Smooth muscle cell (in vitro differentiated cells): ENCODE results near the gene THAP5. TPM values are rescaled to one million over a fixed set of nuclear protein-coding genes. Genes with fewer than 3 reads are reported as not detected.

Source experiments
- DNase-seq: peaks from one replicate; lab custom pipeline; 2025; ENCODE audit not compliant: unreplicated experiment; lab: John Stamatoyannopoulos, UW
- H2AFZ ChIP-seq: fragments of 200-600 bp; sonication (generic); 2 replicates; pipeline ENCODE4 v1.6.0; 2016; ENCODE audit warnings: antibody characterized with exemption, low read depth, mild to moderate bottlenecking
- H3F3A ChIP-seq: fragments of 200-600 bp; sonication (generic); 2 replicates; pipeline ENCODE4 v1.6.0; 2017; ENCODE audit warnings: antibody characterized with exemption, low read depth
- H3K27ac ChIP-seq: fragments of 200-600 bp; sonication (generic); 2 replicates; pipeline ENCODE4 v1.5.1; 2016; ENCODE audit warnings: low read depth, mild to moderate bottlenecking
- H3K27me3 ChIP-seq: fragments of 200-600 bp; sonication (generic); 2 replicates; pipeline ENCODE4 v1.6.1; 2016; ENCODE audit warnings: low read depth, mild to moderate bottlenecking
- H3K36me3 ChIP-seq: fragments of 200-600 bp; sonication (generic); 2 replicates; pipeline ENCODE4 v1.5.1; 2016; ENCODE audit warnings: low read depth
- H3K4me1 ChIP-seq: fragments of 200-600 bp; sonication (generic); 2 replicates; pipeline ENCODE4 v1.5.1; 2016; ENCODE audit warnings: low read depth
- H3K4me2 ChIP-seq: fragments of 200-600 bp; sonication (generic); 2 replicates; pipeline ENCODE4 v1.6.0; 2016; ENCODE audit warnings: mild to moderate bottlenecking
- H3K4me3 ChIP-seq: fragments of 200-600 bp; sonication (generic); 2 replicates; pipeline ENCODE4 v1.5.1; 2016; ENCODE audit warnings: mild to moderate bottlenecking
- H3K79me2 ChIP-seq: fragments of 200-600 bp; sonication (generic); 2 replicates; pipeline ENCODE4 v1.6.0; 2016; ENCODE audit warnings: low read depth, mild to moderate bottlenecking
- H3K9ac ChIP-seq: fragments of 200-600 bp; sonication (generic); 2 replicates; pipeline ENCODE4 v1.6.0; 2016; ENCODE audit warnings: low read depth
- H3K9me3 ChIP-seq: fragments of 200-600 bp; sonication (generic); replicated peaks from 2 replicates; pipeline ENCODE4 v1.5.1; 2016; ENCODE audit warnings: low read depth
- H4K20me1 ChIP-seq: fragments of 200-600 bp; sonication (generic); 2 replicates; pipeline ENCODE4 v1.6.0; 2016; ENCODE audit warnings: low read depth
- WGBS: methylation state at CpG from one replicate; pipeline ENCODE4 v1.1.7; 2016; ENCODE audit warnings: low lambda C conversion rate; 5-methylcytosine and 5-hydroxymethylcytosine counted together
- polyA plus RNA-seq: library from polyadenylated mRNA; unstranded; fragments of >200 nt; fragmentation: Nextera tagmentation; extraction: Ambion mirVana; gene quantifications from 2 replicates; pipeline ENCODE4 v1.2.1, GENCODE V29; 2016
- total RNA-seq: library from RNA; depleted of rRNA; stranded (reverse); fragments of >200 nt; gene quantifications from 2 replicates; pipeline ENCODE4 v1.2.3, GENCODE V29; 2014
- TF ChIP-seq, protein P1 (sequence below): fragments of 200-600 bp; sonication (generic); IDR thresholded peaks from 2 replicates; pipeline ENCODE4 v1.5.1; 2017; ENCODE audit warnings: borderline replicate concordance, mild to moderate bottlenecking, antibody characterized with exemption; ENCODE audit not compliant: insufficient read depth, poor library complexity, severe bottlenecking

The THAP5 gene
- total and polyA plus RNA-seq, 2 experiments from 2014 or later: 9.4 to 45.0 TPM

DNA sequence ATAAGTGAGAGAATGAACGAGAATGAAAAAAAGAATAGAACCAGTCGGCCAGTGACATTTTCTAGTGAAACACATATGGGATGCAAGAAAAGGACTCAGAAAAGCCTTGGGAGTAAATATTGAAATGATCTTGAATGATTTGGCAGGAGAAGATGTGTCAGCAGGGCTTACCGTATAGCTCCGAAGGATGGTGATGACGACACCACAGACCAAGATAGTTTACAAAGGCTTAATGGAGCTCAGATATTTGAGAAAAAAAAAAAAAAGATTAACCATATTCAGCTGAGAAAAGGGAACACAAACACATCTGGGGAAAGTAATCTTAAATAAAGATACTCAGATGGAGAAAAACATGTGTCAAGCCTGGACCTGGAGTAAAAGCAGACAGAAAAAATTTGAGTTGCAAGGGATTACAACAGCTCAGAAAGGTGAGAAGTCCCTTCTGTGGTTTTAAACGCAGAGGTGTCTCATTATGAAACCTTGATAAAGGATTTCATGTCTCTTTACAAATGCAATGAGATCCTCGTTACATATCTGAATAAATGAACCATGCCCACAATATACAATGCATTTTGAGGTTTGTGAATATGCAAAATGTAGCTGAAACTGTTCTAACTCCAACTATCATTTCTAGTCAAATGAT is 36.2 kb upstream of the THAP5 start:
- Histone ChIP-seq H3K9me3 (no peaks in the 10 kb centered on the region), H4K20me1 (no peaks in the 10 kb centered on the region), H3K4me2 (no peak overlapping the region), H3K27me3 (no peaks in the 10 kb centered on the region), H3F3A (no peaks in the 10 kb centered on the region), H3K36me3 (no peaks in the 10 kb centered on the region), H3K4me3 (no peak overlapping the region), H3K27ac (no peak overlapping the region), H3K9ac (no peak overlapping the region), H2AFZ (no peak overlapping the region), H3K79me2 (no peaks in the 10 kb centered on the region), H3K4me1 (no peaks in the 10 kb centered on the region)
- TF ChIP-seq, protein P1, sequence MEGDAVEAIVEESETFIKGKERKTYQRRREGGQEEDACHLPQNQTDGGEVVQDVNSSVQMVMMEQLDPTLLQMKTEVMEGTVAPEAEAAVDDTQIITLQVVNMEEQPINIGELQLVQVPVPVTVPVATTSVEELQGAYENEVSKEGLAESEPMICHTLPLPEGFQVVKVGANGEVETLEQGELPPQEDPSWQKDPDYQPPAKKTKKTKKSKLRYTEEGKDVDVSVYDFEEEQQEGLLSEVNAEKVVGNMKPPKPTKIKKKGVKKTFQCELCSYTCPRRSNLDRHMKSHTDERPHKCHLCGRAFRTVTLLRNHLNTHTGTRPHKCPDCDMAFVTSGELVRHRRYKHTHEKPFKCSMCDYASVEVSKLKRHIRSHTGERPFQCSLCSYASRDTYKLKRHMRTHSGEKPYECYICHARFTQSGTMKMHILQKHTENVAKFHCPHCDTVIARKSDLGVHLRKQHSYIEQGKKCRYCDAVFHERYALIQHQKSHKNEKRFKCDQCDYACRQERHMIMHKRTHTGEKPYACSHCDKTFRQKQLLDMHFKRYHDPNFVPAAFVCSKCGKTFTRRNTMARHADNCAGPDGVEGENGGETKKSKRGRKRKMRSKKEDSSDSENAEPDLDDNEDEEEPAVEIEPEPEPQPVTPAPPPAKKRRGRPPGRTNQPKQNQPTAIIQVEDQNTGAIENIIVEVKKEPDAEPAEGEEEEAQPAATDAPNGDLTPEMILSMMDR: no peak
- no peak for DNase-seq
- WGBS: 48% methylated on average over 7 of the region's 7 CpGs

DNA sequence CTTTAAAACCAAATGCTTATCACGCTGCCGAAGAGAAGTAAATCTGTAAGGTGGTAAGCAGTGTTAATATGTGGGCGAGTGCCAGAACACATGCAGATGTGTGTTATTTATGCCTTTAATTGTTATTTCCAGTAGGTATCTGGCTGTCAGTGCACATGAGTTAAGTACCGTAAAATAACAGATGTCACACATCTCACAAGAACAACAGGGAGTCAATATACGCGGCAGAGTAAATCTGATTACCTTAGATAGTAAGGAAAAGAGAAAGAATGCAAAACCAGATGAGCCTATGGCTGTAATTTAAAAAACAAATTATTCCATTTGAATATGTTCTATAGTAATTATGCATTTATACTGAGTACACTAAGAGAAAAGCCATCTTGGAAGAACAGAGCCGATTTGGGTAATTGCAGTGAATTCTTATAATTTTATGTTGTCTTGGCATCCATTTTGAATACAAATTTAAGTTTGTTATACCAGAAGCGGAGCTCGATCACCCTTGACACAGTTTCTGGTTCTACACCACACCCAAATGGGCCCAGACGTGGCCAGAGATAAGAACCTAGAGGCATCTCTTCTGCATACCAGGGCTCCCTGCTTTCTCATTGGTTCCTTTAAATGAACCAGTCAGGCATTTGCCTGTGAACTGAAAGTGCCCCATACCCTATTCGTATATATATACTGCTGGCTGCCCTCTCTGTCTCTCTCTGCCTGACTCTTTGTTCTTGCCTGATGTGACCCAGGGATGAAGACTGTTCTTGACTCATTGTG is 35.0 kb upstream of the THAP5 start:
- no peaks in the 10 kb centered on the region for H3K79me2 ChIP-seq

DNA sequence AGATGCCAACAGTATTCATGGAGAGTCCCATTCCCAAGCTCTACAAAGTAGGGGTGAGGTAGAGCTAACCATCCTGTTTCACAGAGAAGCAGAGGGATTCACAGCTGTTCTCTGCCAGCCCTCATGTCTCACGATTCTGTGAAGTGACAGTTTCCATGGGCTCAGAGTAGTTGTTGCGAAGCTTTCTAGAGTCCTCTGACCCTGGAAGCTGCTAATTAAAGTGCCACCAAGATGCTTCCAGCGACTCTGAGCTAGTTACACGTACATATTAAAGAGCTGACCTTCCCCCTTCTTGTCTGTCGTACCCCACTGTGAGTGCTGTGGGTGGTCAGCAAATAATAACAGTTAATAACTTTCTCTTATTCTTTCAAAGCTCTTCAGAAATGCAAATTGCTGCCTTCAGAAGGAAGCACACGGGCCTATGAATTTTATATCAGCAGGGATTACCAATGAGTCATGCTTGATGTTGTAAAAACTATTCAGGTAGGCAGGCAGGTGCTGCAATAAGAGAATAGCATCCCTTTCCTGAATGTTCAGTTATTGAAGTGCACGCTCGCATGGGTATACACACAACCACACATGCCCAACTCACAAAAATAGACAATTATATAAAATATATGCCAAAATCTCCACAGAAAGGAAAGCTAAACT is 34.3 kb upstream of the THAP5 start:
- H3K4me2 ChIP-seq: no peak overlapping the region
- H4K20me1 ChIP-seq: no peaks in the 10 kb centered on the region
- H3K27ac ChIP-seq: no peak overlapping the region
- no peak overlapping the region for H3K4me3 ChIP-seq
- peaks cover 3% of the 10 kb centered on the region for H3K27me3 ChIP-seq
- 76% methylated on average over 8 of the region's 8 CpGs for WGBS
- no peak for DNase-seq
- H3K36me3 ChIP-seq: no peaks in the 10 kb centered on the region
- H2AFZ ChIP-seq: no peak overlapping the region
- TF ChIP-seq, protein P1: no peak
- H3K9ac ChIP-seq: no peak overlapping the region
- H3K4me1 ChIP-seq: no peaks in the 10 kb centered on the region
- no peaks in the 10 kb centered on the region for H3K79me2 ChIP-seq
- H3K9me3 ChIP-seq: no peaks in the 10 kb centered on the region
- H3F3A ChIP-seq: no peaks in the 10 kb centered on the region

More for the DNA sequence above, 35.0 kb upstream of the THAP5 start:
- Histone ChIP-seq H3K4me3 (no peak overlapping the region), H3K4me2 (no peak overlapping the region), H3F3A (no peaks in the 10 kb centered on the region), H3K27me3 (peaks cover 3% of the 10 kb centered on the region), H3K9ac (no peak overlapping the region), H4K20me1 (no peaks in the 10 kb centered on the region), H3K4me1 (no peaks in the 10 kb centered on the region), H2AFZ (no peak overlapping the region), H3K36me3 (no peaks in the 10 kb centered on the region), H3K9me3 (no peaks in the 10 kb centered on the region), H3K27ac (no peak overlapping the region)
- 85% methylated on average over 11 of the region's 11 CpGs for WGBS
- TF ChIP-seq, protein P1: no peak
- no peak for DNase-seq
